ENCODE measurements around the gene ADAM29.
"Not testable (repeated sequence)": the region's sequence is repeated elsewhere in the genome, so short reads cannot be mapped to it uniquely, and the experiment has no call there.

Gene ADAM29

GRCh38 chr4:174972911-174973310 is 54.8 kb downstream of the ADAM29 start:
- DNase-seq = no peak

GRCh38 chr4:174973336-174973735 is 55.2 kb downstream of the ADAM29 start:
- no peak for DNase-seq

- no peak for DNase-seq
Measured at GRCh38 chr4:174983128-174983750, 65.1 kb downstream of the ADAM29 start.

GRCh38 chr4:174983870-174984269 is 65.7 kb downstream of the ADAM29 start:
- not testable (repeated sequence) for DNase-seq

GRCh38 chr4:174989791-174990190 is 71.6 kb downstream of the ADAM29 start:
- no peak for DNase-seq

- DNase-seq = no peak
Measured at GRCh38 chr4:174993916-174994315, 75.8 kb downstream of the ADAM29 start.

- no peak for DNase-seq
Measured at GRCh38 chr4:174996079-174996478, 77.9 kb downstream of the ADAM29 start.

- no peak for DNase-seq
Measured at GRCh38 chr4:174999407-174999806, 81.2 kb downstream of the ADAM29 start.

- no peak for DNase-seq
Measured at GRCh38 chr4:175017751-175018150, 99.6 kb downstream of the ADAM29 start.

- DNase-seq = not testable (repeated sequence)
Measured at GRCh38 chr4:175019447-175019846, 101.3 kb downstream of the ADAM29 start.
